ENCODE results near the gene CEACAM1.

DNA sequence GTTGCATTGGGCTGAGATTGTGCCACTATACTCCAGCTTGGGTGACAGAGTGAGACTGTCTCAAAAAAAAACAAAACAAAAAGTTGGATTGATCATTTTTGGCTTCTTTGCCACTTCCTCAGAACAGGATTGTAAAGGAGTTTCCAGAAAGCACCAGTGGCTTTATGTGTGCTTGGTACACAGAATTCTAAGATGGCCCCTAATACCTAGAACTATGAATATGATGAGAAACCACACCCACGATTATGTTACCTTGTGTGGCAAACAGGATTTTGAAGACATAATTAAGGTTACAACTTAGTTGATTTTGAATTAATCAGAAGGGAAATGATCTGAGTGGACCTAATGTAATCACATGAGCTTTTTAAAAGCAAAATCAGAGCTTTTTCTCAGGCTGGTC, 26.5 kb downstream of the CEACAM1 start:
- TF ChIP-seq, protein P1, sequence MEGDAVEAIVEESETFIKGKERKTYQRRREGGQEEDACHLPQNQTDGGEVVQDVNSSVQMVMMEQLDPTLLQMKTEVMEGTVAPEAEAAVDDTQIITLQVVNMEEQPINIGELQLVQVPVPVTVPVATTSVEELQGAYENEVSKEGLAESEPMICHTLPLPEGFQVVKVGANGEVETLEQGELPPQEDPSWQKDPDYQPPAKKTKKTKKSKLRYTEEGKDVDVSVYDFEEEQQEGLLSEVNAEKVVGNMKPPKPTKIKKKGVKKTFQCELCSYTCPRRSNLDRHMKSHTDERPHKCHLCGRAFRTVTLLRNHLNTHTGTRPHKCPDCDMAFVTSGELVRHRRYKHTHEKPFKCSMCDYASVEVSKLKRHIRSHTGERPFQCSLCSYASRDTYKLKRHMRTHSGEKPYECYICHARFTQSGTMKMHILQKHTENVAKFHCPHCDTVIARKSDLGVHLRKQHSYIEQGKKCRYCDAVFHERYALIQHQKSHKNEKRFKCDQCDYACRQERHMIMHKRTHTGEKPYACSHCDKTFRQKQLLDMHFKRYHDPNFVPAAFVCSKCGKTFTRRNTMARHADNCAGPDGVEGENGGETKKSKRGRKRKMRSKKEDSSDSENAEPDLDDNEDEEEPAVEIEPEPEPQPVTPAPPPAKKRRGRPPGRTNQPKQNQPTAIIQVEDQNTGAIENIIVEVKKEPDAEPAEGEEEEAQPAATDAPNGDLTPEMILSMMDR (IDR thresholded peaks at IDR 0.05), result no peak
- no peak for TF ChIP-seq POLR2A (IDR thresholded peaks at IDR 0.05)
